GM18517 (cell line): ENCODE data around the gene SFMBT2.

Experiments
- ATAC-seq: cut with Tn5 transposase; IDR thresholded peaks from one replicate; pipeline ENCODE4 v1.9.1; 2021; ENCODE audit warnings: mild to moderate bottlenecking, moderate library complexity; ENCODE audit not compliant: unreplicated experiment

Gene SFMBT2

GRCh38 chr10:7410862-7411670 is at the start of gene SFMBT2:
Gene SFMBT2, minus strand, starts transcription at chr10:7411034. Its CDS starts 29,136 bp downstream, at chr10:7381898.
- peak; percentile 40 for ATAC-seq

GRCh38 chr10:7460006-7460405 is 49.2 kb upstream of the SFMBT2 start:
- no peak for ATAC-seq

GRCh38 chr10:7458556-7458955 is 47.7 kb upstream of the SFMBT2 start:
- ATAC-seq, result no peak

- no peak for ATAC-seq
Observed at GRCh38 chr10:7457478-7458316, 46.9 kb upstream of the SFMBT2 start.

- no peak for ATAC-seq
Observed at GRCh38 chr10:7449063-7449695, 38.3 kb upstream of the SFMBT2 start.

- ATAC-seq, result peak; percentile 83
Observed at GRCh38 chr10:7445474-7446185, 34.8 kb upstream of the SFMBT2 start.

GRCh38 chr10:7444551-7445121 is 33.8 kb upstream of the SFMBT2 start:
- ATAC-seq, result no peak

- no peak for ATAC-seq
Observed at GRCh38 chr10:7443036-7443435, 32.2 kb upstream of the SFMBT2 start.

- ATAC-seq, result no peak
Observed at GRCh38 chr10:7441403-7442147, 30.7 kb upstream of the SFMBT2 start.

- no peak for ATAC-seq
Observed at GRCh38 chr10:7439696-7440095, 28.9 kb upstream of the SFMBT2 start.

- ATAC-seq, result no peak
Observed at GRCh38 chr10:7438196-7438986, 27.6 kb upstream of the SFMBT2 start.

- ATAC-seq, result no peak
Observed at GRCh38 chr10:7436490-7437100, 25.8 kb upstream of the SFMBT2 start.

GRCh38 chr10:7435674-7436073 is 24.8 kb upstream of the SFMBT2 start:
- ATAC-seq, result peak; percentile 81

- no peak for ATAC-seq
Observed at GRCh38 chr10:7434378-7434777, 23.5 kb upstream of the SFMBT2 start.

- ATAC-seq, result no peak
Observed at GRCh38 chr10:7433861-7434260, 23.0 kb upstream of the SFMBT2 start.

GRCh38 chr10:7432884-7433726 is 22.3 kb upstream of the SFMBT2 start:
- no peak for ATAC-seq

GRCh38 chr10:7428673-7429350 is 18.0 kb upstream of the SFMBT2 start:
- no peak for ATAC-seq
